Esophagus muscularis mucosa (tissue), 4 donors: Measurements from ENCODE around the gene GPR85. TPM values are rescaled to one million over a fixed set of nuclear protein-coding genes. Genes with fewer than 3 reads are reported as not detected.

Experiments
- DNase-seq: peaks from one replicate; pipeline ENCODE4 v3.0.0-alpha.2; 2017; ENCODE audit errors: extremely low spot score
- H3K27ac ChIP-seq, 4 donors: fragments of 200-600 bp; sonication (generic); replicated peaks in 1 of 4; 1 replicate in 3 of 4; 2 replicates in 1 of 4; pipeline ENCODE4 v1.5.1; 2016 to 2019; ENCODE audit warnings: mild to moderate bottlenecking in 1 of 4
- H3K27me3 ChIP-seq, 4 donors: fragments of 200-600 bp; sonication (generic); one replicate each; pipeline versions ENCODE4 v1.5.1 to v1.6.0; 2016 to 2019
- H3K36me3 ChIP-seq, 4 donors: fragments of 200-600 bp; sonication (generic); one replicate each; pipeline ENCODE4 v1.5.1; 2016 to 2019
- H3K4me1 ChIP-seq, 4 donors: fragments of 200-600 bp; sonication (generic); one replicate each; pipeline ENCODE4 v1.5.1; 2016 to 2019
- H3K4me3 ChIP-seq, 4 donors: fragments of 200-600 bp; sonication (generic); 1 replicate in 2 of 4; 2 replicates in 2 of 4; pipeline ENCODE4 v1.5.1; 2016 to 2019; ENCODE audit warnings: mild to moderate bottlenecking in 4 of 4, moderate library complexity in 1 of 4
- H3K9me3 ChIP-seq, 4 donors: fragments of 200-600 bp; sonication (generic); 1 replicate in 3 of 4; 2 replicates in 1 of 4; pipeline ENCODE4 v1.5.1; 2016 to 2019
- EP300 ChIP-seq: sonication (generic); formaldehyde crosslinking; IDR thresholded peaks from one replicate; pipeline ENCODE4 v1.6.1; 2017; ENCODE audit warnings: antibody characterized with exemption
- POLR2A ChIP-seq: fragments of 450-650 bp; IDR thresholded peaks from one replicate; pipeline ENCODE4 v1.6.1; 2017; ENCODE audit warnings: antibody characterized with exemption, moderate library complexity, mild to moderate bottlenecking, low read depth
- POLR2AphosphoS5 ChIP-seq, 2 donors: sonication (generic); formaldehyde crosslinking; IDR thresholded peaks; one replicate each; pipeline ENCODE4 v1.6.1; 2017; ENCODE audit warnings: antibody characterized with exemption in 2 of 2
- WGBS: methylation state at CpG from one replicate; pipeline ENCODE4 v1.1.5; 2018; 5-methylcytosine and 5-hydroxymethylcytosine counted together
- intact Hi-C: fragments of 100-400 bp; cut with DNase I; formaldehyde crosslinking; loops from one replicate; pipeline ENCODE4 v1.15.1; 2023
- total RNA-seq, 4 donors: library from RNA; depleted of rRNA; stranded (reverse); fragments of >200 nt; gene quantifications; one replicate each; pipeline versions ENCODE4 v1.1.0 to v1.2.1, GENCODE V29; 2016
- TF ChIP-seq, protein P1 (sequence below), 3 experiments: fragments of 200-600 bp in 2 of 3; fragments of 450-650 bp in 1 of 3; sonication (generic) in 2 of 3; IDR thresholded peaks; one replicate each; pipeline ENCODE4 v1.5.1; 2017 to 2019; ENCODE audit warnings: antibody characterized with exemption in 3 of 3, mild to moderate bottlenecking in 2 of 3, moderate library complexity in 1 of 3

The GPR85 gene
- total RNA-seq, 4 donors from 2014 or later, result 0.46 to 1.7 (median 1.7) TPM; not detected in 1

DNA sequence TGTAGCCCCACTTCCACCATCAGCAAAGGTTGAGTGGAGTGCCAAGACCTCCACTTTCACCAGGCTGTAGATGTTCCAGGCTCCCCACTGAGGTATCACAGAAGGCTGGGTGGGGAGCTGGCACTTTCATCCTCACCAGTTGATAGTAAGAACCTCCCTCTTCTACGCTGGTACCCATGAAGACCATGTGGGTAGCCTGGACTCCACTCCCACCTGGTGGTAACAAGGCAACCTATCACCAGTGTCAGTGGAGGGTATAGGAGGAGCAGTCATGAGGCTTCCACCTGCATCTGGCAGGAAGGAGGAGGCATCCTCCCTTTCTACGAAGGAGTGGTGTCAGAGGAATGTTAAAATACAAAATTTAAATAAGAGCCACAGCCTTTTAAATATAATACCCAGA is 27.3 kb upstream of the GPR85 start:
- intact Hi-C loops, result no loop called here
- DNase-seq, result no peak
- no peak overlapping the region for H3K27ac ChIP-seq
- 73% methylated on average over 2 of the region's 2 CpGs for WGBS
- no peaks in the 10 kb centered on the region for H3K27me3 ChIP-seq
- no peak overlapping the region for H3K4me3 ChIP-seq
- TF ChIP-seq, protein P1, sequence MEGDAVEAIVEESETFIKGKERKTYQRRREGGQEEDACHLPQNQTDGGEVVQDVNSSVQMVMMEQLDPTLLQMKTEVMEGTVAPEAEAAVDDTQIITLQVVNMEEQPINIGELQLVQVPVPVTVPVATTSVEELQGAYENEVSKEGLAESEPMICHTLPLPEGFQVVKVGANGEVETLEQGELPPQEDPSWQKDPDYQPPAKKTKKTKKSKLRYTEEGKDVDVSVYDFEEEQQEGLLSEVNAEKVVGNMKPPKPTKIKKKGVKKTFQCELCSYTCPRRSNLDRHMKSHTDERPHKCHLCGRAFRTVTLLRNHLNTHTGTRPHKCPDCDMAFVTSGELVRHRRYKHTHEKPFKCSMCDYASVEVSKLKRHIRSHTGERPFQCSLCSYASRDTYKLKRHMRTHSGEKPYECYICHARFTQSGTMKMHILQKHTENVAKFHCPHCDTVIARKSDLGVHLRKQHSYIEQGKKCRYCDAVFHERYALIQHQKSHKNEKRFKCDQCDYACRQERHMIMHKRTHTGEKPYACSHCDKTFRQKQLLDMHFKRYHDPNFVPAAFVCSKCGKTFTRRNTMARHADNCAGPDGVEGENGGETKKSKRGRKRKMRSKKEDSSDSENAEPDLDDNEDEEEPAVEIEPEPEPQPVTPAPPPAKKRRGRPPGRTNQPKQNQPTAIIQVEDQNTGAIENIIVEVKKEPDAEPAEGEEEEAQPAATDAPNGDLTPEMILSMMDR (IDR thresholded peaks at IDR 0.05), result no peak
- no peak for TF ChIP-seq EP300
- no peak for TF ChIP-seq POLR2AphosphoS5 (IDR thresholded peaks at IDR 0.05)
- TF ChIP-seq POLR2A, result no peak
- peaks cover 5 to 12% (median 11%) of the 10 kb centered on the region in 4 donors for H3K4me1 ChIP-seq
- H3K9me3 ChIP-seq, result no peaks in the 10 kb centered on the region
- H3K36me3 ChIP-seq, result peaks cover 0 to 20% (median 0%) of the 10 kb centered on the region in 4 donors

DNA sequence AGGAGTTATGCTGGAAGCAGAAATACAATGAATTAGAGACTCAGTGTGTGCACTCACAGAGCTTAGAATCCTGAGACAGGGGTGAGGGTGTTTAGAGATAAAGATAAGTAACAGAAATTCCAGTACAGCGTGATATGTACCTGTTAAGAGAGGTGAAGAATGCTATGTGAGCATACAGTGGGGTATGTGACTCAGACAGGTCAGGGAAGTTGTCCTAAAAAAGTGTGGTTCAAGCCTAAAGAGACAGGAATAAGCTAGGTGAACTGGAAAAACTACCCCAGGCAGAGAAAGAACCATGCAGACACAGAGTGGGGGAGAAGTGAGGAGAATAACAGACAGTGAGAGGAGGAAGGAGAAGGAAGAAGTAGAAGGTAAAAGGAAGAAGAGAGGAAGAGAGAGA is 23.1 kb upstream of the GPR85 start:
- no peaks in the 10 kb centered on the region for H3K27me3 ChIP-seq
- H3K27ac ChIP-seq, result no peak overlapping the region
- TF ChIP-seq POLR2AphosphoS5 (IDR thresholded peaks at IDR 0.05) (no peak), EP300 (no peak), POLR2A (no peak)
- TF ChIP-seq, protein P1 (IDR thresholded peaks at IDR 0.05), result no peak
- no peak overlapping the region for H3K4me3 ChIP-seq
- intact Hi-C loops, result no loop called here
- no peak for DNase-seq
- no peaks in the 10 kb centered on the region for H3K9me3 ChIP-seq
- H3K4me1 ChIP-seq, result no peaks in the 10 kb centered on the region
- H3K36me3 ChIP-seq, result peaks cover 0 to 9% (median 0%) of the 10 kb centered on the region in 4 donors
- 70% methylated on average over 1 of the region's 1 CpG for WGBS

DNA sequence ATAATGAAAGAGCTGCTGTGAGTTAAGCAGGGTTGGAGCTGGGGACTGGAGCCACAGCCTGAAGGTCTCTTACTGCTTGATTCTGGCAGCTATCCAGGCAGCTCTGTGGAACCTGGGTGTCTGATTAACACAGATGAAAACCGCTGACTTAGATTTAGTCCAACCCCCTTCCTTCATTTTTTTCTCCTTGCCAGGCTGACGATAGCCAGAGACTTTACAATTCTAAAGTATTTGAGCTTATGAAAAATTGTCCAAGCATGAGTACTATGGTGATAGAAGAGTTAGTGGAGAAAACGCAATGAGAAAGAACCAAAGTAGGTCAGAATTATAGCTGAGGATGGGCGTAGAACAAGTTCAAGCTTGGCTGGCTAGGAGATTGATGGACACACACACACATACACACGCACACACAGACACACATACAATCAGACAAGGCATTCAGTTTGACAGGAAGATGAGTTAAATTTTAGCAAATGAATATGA is 13.5 kb upstream of the GPR85 start:
- DNase-seq, result no peak
- no peaks in the 10 kb centered on the region for H3K4me1 ChIP-seq
- no peak overlapping the region for H3K27ac ChIP-seq
- H3K36me3 ChIP-seq, result no peaks in the 10 kb centered on the region
- peak overlapping the region in 1 of 4 donors; percentile 12 for H3K4me3 ChIP-seq
- no peaks in the 10 kb centered on the region for H3K9me3 ChIP-seq
- intact Hi-C loops, result no loop called here
- TF ChIP-seq, protein P1 (IDR thresholded peaks at IDR 0.05), result no peak
- no peak for TF ChIP-seq POLR2AphosphoS5 (IDR thresholded peaks at IDR 0.05)
- TF ChIP-seq EP300, result no peak
- TF ChIP-seq POLR2A, result no peak
- WGBS, result 27% methylated on average over 5 of the region's 5 CpGs
- H3K27me3 ChIP-seq, result no peaks in the 10 kb centered on the region

DNA sequence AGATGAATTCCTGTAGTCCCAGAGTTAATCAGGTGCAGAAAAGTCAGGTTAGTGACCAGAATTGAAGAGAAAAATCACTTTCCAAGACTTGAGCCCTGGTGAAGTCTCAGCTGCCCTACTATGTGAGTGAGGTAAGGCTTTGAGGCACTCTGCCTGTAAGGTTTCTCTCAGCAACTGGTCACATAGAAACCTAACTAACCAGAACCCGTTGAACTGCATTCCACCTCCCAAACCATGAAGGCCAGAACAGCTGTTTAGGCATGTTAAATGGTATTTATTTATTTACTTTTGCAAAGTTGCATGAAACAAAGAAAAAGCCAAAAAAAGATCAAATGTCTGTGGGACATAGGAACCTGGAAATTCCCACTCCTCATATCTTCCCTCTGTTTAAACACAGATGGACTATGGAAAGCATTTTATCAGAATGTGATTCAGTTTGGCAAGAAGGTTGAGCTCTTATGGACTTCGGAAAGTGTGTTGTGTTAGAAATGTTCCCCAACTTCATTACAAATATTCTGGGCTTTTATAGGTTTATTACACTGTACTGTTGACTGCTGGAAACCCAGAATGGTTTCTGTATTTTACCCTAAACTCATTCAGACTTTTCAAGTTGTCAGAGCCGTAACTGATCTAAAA is 12.8 kb upstream of the GPR85 start:
- TF ChIP-seq POLR2AphosphoS5 (IDR thresholded peaks at IDR 0.05) (no peak), POLR2A (no peak), EP300 (no peak)
- TF ChIP-seq, protein P1 (IDR thresholded peaks at IDR 0.05), result no peak
- Histone ChIP-seq H3K27me3 (no peaks in the 10 kb centered on the region), H3K36me3 (no peaks in the 10 kb centered on the region), H3K4me1 (no peaks in the 10 kb centered on the region), H3K9me3 (no peaks in the 10 kb centered on the region), H3K4me3 (no peak overlapping the region), H3K27ac (no peak overlapping the region)
- intact Hi-C loops, result no loop called here
- WGBS, result 61% methylated on average over 3 of the region's 3 CpGs
- no peak for DNase-seq
